ENCODE data around the gene MPND.

MPND gene

GRCh38 chr19:4302243-4302640 is 41.1 kb upstream of the MPND start, which contains the start of gene TMIGD2:
TMIGD2 (minus strand) TSS chr19:4302389; CDS start chr19:4302385, 4 bp downstream.
- TF ChIP-seq TOX (CRISPR knock-in tag; IDR thresholded peaks at IDR 0.05; ENCODE audit: borderline replicate concordance) (no peak), GLIS3 (CRISPR knock-in tag; IDR thresholded peaks at IDR 0.05) (no peak)
- ATAC-seq, result no peak

DNA sequence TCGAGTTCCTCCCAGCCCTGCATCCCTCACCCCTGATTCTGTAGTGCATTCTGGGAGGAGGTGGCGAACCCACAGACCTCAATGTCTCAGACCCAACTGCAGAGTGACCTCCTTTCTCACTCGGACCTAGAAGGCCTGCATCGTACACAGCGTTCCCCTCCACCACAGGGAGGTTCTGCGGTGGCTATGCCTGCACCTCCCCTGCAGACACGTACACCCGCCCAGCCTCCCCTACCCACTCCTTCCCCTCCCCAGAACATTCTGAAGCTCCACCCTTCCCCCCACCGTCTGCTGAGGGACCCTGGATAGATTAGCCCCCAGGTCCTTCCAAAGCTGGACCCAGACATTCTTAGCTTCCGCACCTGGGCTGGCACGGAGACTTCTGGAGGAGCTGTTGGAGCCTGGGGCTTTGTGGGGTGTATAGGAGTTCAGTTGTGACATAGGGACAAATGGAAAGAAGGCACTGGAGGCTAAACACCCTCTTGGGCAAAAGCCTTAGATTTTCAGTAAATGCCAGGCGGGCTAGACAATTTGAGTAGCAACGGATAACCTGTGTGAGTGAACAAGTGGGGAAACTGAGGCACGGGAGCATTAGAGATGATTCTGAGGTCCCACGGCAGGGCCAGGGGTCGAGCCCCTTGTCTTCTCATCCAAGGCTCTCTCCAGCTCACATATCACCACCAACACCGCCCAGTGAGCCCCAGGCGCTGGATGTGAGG is 39.4 kb upstream of the MPND start:
- ATAC-seq, result no peak
- TF ChIP-seq TCF4 (CRISPR knock-in tag; IDR thresholded peaks at IDR 0.05; ENCODE audit: borderline replicate concordance) (no peak), ZFP3 (CRISPR knock-in tag; IDR thresholded peaks at IDR 0.05) (peak; percentile 100)

GRCh38 chr19:4304538-4305256 is 38.7 kb upstream of the MPND start, which contains the start of gene FSD1:
FSD1 (plus strand) TSS chr19:4304598; CDS start chr19:4304747, 149 bp downstream.
- no peak for TF ChIP-seq RARB (CRISPR knock-in tag; IDR thresholded peaks at IDR 0.05)
- no peak for TF ChIP-seq ZNF565 (CRISPR knock-in tag; conservative IDR thresholded peaks at IDR 0.05; ENCODE audit: low read depth)
- TF ChIP-seq, protein P1, sequence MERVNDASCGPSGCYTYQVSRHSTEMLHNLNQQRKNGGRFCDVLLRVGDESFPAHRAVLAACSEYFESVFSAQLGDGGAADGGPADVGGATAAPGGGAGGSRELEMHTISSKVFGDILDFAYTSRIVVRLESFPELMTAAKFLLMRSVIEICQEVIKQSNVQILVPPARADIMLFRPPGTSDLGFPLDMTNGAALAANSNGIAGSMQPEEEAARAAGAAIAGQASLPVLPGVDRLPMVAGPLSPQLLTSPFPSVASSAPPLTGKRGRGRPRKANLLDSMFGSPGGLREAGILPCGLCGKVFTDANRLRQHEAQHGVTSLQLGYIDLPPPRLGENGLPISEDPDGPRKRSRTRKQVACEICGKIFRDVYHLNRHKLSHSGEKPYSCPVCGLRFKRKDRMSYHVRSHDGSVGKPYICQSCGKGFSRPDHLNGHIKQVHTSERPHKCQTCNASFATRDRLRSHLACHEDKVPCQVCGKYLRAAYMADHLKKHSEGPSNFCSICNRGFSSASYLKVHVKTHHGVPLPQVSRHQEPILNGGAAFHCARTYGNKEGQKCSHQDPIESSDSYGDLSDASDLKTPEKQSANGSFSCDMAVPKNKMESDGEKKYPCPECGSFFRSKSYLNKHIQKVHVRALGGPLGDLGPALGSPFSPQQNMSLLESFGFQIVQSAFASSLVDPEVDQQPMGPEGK (CRISPR knock-in tag; IDR thresholded peaks at IDR 0.05; ENCODE audit: borderline replicate concordance), result no peak
- TF ChIP-seq ISL1 (CRISPR knock-in tag; IDR thresholded peaks at IDR 0.05), result no peak
- ATAC-seq, result peak; percentile 96

GRCh38 chr19:4305257-4305612 is 38.1 kb upstream of the MPND start:
- no peak for ATAC-seq
- TF ChIP-seq, protein P2, sequence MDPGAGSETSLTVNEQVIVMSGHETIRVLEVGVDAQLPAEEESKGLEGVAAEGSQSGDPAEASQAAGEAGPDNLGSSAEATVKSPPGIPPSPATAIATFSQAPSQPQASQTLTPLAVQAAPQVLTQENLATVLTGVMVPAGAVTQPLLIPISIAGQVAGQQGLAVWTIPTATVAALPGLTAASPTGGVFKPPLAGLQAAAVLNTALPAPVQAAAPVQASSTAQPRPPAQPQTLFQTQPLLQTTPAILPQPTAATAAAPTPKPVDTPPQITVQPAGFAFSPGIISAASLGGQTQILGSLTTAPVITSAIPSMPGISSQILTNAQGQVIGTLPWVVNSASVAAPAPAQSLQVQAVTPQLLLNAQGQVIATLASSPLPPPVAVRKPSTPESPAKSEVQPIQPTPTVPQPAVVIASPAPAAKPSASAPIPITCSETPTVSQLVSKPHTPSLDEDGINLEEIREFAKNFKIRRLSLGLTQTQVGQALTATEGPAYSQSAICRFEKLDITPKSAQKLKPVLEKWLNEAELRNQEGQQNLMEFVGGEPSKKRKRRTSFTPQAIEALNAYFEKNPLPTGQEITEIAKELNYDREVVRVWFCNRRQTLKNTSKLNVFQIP (CRISPR knock-in tag; IDR thresholded peaks at IDR 0.05; ENCODE audit: borderline replicate concordance, low read depth), result no peak
- TF ChIP-seq ZNF70 (CRISPR knock-in tag; IDR thresholded peaks at IDR 0.05), result 0 out of 2 replicates have a peak, but pooled peaks have one; percentile 25

- ATAC-seq, result no peak
- TF ChIP-seq ZNF70 (CRISPR knock-in tag; IDR thresholded peaks at IDR 0.05) (no peak), ZFP3 (CRISPR knock-in tag; IDR thresholded peaks at IDR 0.05) (no peak), ZNF8 (CRISPR knock-in tag; IDR thresholded peaks at IDR 0.05) (no peak), TOX (CRISPR knock-in tag; IDR thresholded peaks at IDR 0.05; ENCODE audit: borderline replicate concordance) (no peak), CREB5 (CRISPR knock-in tag; IDR thresholded peaks at IDR 0.05; ENCODE audit: low read depth) (no peak), ZNF565 (CRISPR knock-in tag; conservative IDR thresholded peaks at IDR 0.05; ENCODE audit: low read depth) (no peak), ESRRG (CRISPR knock-in tag; IDR thresholded peaks at IDR 0.05) (no peak)
- TF ChIP-seq, protein P1 (CRISPR knock-in tag; IDR thresholded peaks at IDR 0.05; ENCODE audit: borderline replicate concordance), result no peak
Observed at GRCh38 chr19:4305659-4306058, 37.7 kb upstream of the MPND start.

DNA sequence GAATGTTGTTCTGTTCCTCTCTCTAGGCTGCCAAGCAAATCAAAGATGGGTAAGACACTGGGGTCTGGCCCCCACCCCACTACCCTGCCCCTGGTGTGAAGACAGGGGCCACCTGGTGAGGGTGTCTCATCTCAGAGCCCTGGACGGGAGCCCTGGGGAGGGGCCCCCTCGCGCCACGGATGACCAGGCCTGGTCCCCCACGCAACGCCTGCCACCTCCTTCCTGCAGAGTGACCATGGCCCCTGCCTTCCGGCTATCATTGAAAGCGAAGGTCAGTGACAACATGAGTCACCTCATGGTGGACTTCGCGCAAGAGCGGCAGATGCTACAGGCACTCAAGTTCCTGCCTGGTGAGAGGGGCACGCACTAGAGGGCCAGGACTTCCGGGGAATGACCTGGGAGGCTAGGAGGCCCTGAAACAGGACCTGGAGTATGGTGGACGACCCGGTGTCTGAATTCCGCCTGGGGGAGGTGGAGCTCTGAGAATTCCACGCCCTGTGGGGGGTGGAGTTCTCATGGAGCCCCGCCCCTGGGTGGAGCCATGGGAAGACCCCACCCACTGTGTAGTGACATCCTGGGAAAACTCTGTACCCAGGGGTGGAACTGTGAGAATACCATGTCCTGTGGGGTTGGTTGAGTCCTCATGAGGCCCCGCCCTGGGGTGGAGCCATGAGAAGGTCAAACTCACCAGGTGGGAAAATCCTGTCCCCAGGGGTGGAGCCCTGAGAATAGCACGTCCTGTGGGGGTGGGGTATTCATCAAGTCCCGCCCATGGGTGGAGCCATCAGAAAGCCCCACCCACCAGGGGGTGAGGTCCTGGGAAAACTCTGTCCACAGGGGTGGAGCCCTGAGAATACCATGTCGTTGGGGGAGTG is 32.9 kb upstream of the MPND start:
- ATAC-seq, result peak; percentile 55
- no peak for TF ChIP-seq ESRRG (CRISPR knock-in tag; IDR thresholded peaks at IDR 0.05)
- TF ChIP-seq, protein P1 (CRISPR knock-in tag; IDR thresholded peaks at IDR 0.05; ENCODE audit: borderline replicate concordance), result no peak
- no peak for TF ChIP-seq CSDC2 (CRISPR knock-in tag; IDR thresholded peaks at IDR 0.05)
- TF ChIP-seq ZNF8 (CRISPR knock-in tag; IDR thresholded peaks at IDR 0.05), result no peak
- no peak for TF ChIP-seq RARB (CRISPR knock-in tag; IDR thresholded peaks at IDR 0.05)
- TF ChIP-seq ISL1 (CRISPR knock-in tag; IDR thresholded peaks at IDR 0.05), result no peak
- no peak for TF ChIP-seq OSR1 (CRISPR knock-in tag; IDR thresholded peaks at IDR 0.05)
- no peak for TF ChIP-seq SNAI2 (CRISPR knock-in tag; IDR thresholded peaks at IDR 0.05)
